ENCODE measurements around the gene GGA3.
"Not testable (repeated sequence)": the region's sequence is repeated elsewhere in the genome, so short reads cannot be mapped to it uniquely, and the experiment has no call there.

Gene GGA3

DNA sequence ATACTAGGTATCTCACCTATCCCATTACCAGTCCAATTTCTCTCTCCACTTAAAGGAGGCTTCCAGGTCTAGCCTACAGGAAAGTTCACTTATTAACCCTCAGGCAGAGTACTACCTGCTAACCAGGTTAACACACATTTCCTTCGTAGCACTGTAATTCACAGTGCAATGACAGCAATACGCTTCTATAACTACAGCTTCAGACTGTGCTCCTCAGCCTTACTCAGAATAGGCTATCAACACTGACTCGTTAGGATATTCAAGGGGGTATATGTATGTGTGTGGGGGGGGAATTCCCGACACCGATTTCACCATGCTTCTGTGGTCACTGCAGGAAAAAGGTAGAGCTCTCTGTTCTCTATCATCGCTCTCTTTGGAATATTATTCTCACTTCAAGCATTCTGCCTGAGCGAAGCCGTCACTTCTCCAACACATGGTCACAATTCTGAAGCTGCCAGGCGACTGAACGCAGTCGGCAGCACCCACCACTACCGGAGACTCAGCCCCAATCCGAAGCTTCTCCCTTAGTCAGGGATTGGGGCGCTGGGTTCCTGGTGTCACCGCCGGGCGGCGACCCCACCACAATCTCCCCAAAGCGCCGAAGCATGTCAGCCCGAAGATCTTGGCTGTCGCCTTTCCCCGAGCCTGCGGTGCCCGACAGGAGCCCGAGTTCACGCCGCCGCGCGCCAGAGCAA lies 618 bp downstream of the GGA3 start:
- peak overlapping the region; percentile 90 for H3K27ac ChIP-seq (ENCODE audit: low read length)
- H3K4me1 ChIP-seq (ENCODE audit: control insufficient read depth in 1 of 2, insufficient read depth in 2 of 2, low read length in 2 of 2): peaks cover 18 to 33% of the 10 kb centered on the region in 2 donors
- H3K4me3 ChIP-seq (ENCODE audit: low read depth in 1 of 2, low read length in 2 of 2): peak overlapping the region; percentile 95 to 97
- H3K27me3 ChIP-seq (ENCODE audit: low read depth, low read length): no peaks in the 10 kb centered on the region
- no peaks in the 10 kb centered on the region for H3K9me3 ChIP-seq (ENCODE audit: control insufficient read depth in 1 of 2, low read length in 2 of 2)
- peaks cover 9 to 17% of the 10 kb centered on the region in 2 donors for H3K36me3 ChIP-seq (ENCODE audit: control insufficient read depth in 1 of 2, insufficient read depth in 2 of 2, low read length in 2 of 2)

DNA sequence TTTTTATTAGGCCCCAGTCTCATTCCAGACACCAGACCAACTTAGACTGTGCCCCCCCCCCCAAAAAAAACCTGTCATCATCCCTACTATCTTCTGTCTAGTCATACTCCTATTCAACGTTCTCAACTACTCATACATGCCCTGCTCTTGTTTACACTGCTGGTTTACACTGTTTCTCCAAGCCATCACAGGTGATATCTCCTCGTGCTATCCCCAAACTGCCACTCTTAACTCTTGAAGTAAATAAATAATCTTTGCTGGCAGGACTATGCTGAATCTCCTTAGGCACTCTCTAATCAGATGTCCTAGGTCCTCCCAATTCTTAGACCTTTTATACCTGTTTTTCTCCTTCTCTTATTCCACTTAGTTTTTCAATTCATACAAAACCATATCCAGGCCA lies 4.2 kb downstream of the GGA3 start:
- H3K4me1 ChIP-seq (ENCODE audit: control insufficient read depth in 1 of 2, insufficient read depth in 2 of 2, low read length in 2 of 2): peaks cover 10 to 24% of the 10 kb centered on the region in 2 donors
- H3K4me3 ChIP-seq (ENCODE audit: low read depth in 1 of 2, low read length in 2 of 2); H3K27ac ChIP-seq (ENCODE audit: low read length); H3K9me3 ChIP-seq (ENCODE audit: control insufficient read depth in 1 of 2, low read length in 2 of 2); H3K36me3 ChIP-seq (ENCODE audit: control insufficient read depth in 1 of 2, insufficient read depth in 2 of 2, low read length in 2 of 2); H3K27me3 ChIP-seq (ENCODE audit: low read depth, low read length): not testable (repeated sequence)

DNA sequence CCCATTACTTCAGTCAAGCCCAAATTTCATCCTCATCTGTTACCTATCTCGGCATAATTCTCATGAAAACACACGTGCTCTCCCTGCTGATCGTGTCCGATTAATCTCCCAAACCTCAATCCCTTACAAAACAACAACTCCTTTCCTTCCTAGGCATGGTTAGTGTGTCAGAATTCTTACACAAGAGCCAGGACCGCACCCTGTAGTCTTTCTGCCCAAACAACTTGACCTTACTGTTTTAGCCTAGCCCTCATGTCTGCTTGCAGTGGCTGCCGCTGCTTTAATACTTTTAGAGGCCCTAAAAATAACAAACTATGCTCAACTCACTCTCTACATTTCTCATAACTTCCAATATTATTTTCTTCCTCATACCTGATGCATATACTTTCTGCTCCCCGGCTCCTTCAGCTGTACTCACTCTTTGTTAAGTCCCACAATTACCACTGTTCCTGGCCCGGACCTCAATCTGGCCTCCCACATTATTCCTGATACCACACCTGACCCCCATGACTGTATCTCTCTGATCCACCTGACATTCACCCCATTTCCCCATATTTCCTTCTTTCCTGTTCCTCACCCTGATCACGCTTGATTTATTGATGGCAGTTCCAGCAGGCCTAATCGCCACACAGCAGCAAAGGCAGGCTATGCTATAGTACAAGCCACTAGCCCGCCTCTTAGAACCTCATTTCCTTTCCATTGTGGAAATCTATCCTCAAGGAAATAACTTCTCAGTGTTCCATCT lies 5.3 kb downstream of the GGA3 start:
- peaks cover 10 to 22% of the 10 kb centered on the region in 2 donors for H3K4me1 ChIP-seq (ENCODE audit: control insufficient read depth in 1 of 2, insufficient read depth in 2 of 2, low read length in 2 of 2)
- not testable (repeated sequence) for H3K36me3 ChIP-seq (ENCODE audit: control insufficient read depth in 1 of 2, insufficient read depth in 2 of 2, low read length in 2 of 2); H3K27ac ChIP-seq (ENCODE audit: low read length)

DNA sequence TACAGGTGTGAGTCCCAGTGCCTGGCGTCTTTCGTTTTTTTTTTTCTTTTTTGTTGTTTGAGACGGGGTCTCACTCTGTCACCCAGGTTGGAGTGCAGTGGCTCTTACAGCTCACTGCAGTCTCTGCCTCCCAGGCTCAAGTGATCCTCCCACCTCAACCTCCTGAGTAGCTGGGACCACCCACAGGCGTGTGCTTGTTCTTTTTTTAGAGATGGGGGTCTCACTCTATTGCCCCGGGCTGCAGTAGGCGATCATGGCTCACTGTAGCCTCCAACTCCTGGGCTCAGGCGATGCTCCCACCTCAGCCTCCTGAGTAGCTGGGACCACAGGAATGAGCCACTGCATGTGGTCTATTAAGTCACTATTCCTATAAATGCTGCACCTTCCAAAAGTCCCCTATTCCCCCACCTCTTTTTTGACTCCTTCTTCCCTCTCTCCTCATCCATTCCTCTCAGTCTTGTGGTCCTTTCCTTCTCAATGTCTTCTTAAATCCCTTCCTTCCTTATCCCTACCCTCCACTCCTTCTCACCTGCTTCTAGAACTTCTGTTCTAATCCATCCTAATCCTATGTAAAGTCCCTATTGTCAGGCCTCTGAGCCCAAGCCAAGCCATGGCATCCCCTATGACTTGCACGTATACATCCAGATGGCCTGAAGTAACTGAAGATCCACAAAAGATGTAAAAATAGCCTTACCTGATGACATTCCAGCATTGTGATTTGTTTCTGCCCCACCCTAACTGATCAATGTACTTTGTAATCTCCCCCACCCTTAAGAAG lies 9.2 kb downstream of the GGA3 start:
- Histone ChIP-seq H3K4me1 (ENCODE audit: control insufficient read depth in 1 of 2, insufficient read depth in 2 of 2, low read length in 2 of 2) (peaks cover 0 to 7% of the 10 kb centered on the region in 2 donors), H3K27me3 (ENCODE audit: low read depth, low read length) (no peaks in the 10 kb centered on the region), H3K4me3 (ENCODE audit: low read depth in 1 of 2, low read length in 2 of 2) (no peak overlapping the region), H3K9me3 (ENCODE audit: control insufficient read depth in 1 of 2, low read length in 2 of 2) (no peaks in the 10 kb centered on the region), H3K36me3 (ENCODE audit: control insufficient read depth in 1 of 2, insufficient read depth in 2 of 2, low read length in 2 of 2) (no peaks in the 10 kb centered on the region), H3K27ac (ENCODE audit: low read length) (no peak overlapping the region)

More for the DNA sequence above, 5.3 kb downstream of the GGA3 start:
- not testable (repeated sequence) for H3K4me3 ChIP-seq (ENCODE audit: low read depth in 1 of 2, low read length in 2 of 2); H3K27me3 ChIP-seq (ENCODE audit: low read depth, low read length); H3K9me3 ChIP-seq (ENCODE audit: control insufficient read depth in 1 of 2, low read length in 2 of 2)

DNA sequence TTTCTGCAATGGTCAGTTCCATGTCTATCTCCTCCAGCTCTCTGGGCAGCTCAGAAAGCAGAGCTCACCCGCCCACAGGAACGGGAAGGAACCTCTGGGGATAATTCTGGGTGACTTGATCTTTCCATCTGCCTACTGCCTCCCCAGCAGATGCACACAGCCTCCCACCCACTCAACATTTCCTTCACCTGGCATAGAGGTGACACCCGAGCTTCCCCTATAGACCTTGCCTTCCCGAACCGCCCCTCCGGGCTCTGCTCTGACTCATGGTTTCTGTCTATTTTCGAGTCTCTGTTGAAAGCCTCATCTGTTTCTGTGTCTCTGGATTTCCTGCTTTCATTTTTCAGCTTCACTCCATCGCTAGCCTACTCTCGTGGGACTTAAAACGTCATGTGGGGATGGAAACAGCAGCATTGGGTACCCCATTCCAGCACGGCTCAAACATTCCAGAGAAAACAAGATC lies 11.4 kb downstream of the GGA3 start:
- Histone ChIP-seq H3K9me3 (ENCODE audit: control insufficient read depth in 1 of 2, low read length in 2 of 2) (no peaks in the 10 kb centered on the region), H3K4me1 (ENCODE audit: control insufficient read depth in 1 of 2, insufficient read depth in 2 of 2, low read length in 2 of 2) (peaks cover 0 to 7% of the 10 kb centered on the region in 2 donors), H3K4me3 (ENCODE audit: low read depth in 1 of 2, low read length in 2 of 2) (peak overlapping the region; percentile 8 to 23), H3K27ac (ENCODE audit: low read length) (peak overlapping the region; percentile 57), H3K36me3 (ENCODE audit: control insufficient read depth in 1 of 2, insufficient read depth in 2 of 2, low read length in 2 of 2) (peaks cover 16 to 17% of the 10 kb centered on the region in 2 donors), H3K27me3 (ENCODE audit: low read depth, low read length) (no peaks in the 10 kb centered on the region)

DNA sequence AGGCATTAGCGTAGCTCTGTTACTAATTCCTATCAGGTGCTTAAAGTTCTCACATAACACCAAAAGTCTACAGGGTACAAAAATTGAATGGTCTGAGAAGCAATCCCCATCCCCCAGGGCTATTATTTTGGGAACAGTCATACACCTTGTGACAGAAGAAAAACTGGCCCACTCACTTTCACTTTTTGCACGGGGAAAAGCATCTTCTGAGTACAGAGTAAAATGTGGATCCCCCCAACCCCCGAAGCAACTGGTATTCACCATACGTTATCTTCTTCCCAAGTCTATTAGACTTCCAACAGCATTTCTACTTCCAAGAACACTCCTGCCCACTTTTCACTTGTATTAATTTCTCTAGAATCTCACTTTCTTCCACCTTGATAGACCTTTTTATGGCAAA lies 11.8 kb downstream of the GGA3 start:
- Histone ChIP-seq H3K36me3 (ENCODE audit: control insufficient read depth in 1 of 2, insufficient read depth in 2 of 2, low read length in 2 of 2) (peaks cover 21% of the 10 kb centered on the region in 2 donors), H3K27ac (ENCODE audit: low read length) (peak overlapping the region; percentile 57), H3K4me1 (ENCODE audit: control insufficient read depth in 1 of 2, insufficient read depth in 2 of 2, low read length in 2 of 2) (peaks cover 0 to 7% of the 10 kb centered on the region in 2 donors), H3K27me3 (ENCODE audit: low read depth, low read length) (no peaks in the 10 kb centered on the region), H3K9me3 (ENCODE audit: control insufficient read depth in 1 of 2, low read length in 2 of 2) (no peaks in the 10 kb centered on the region), H3K4me3 (ENCODE audit: low read depth in 1 of 2, low read length in 2 of 2) (no peak overlapping the region)

DNA sequence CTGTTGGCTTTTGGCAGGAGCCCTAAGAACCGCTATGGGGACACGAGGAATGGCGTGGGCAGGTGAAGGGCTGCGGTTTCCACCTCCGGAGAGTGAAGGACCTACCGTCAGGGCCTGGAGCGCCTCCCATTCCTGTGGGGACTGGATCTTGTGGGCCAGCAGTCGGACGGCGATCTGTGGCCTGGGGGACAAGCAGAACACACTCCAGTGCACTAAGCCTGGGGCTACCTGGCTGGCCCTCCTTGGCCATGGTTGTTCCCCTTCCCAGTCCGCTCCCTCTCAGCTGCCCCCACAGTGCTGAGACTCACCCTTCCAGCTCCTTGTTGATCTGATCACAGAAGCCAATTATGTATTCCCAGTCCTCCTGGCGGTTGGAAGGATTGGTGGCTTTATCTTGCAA lies 15.0 kb downstream of the GGA3 start:
- H3K4me1 ChIP-seq (ENCODE audit: control insufficient read depth in 1 of 2, insufficient read depth in 2 of 2, low read length in 2 of 2): peaks cover 0 to 7% of the 10 kb centered on the region in 2 donors
- H3K36me3 ChIP-seq (ENCODE audit: control insufficient read depth in 1 of 2, insufficient read depth in 2 of 2, low read length in 2 of 2): peaks cover 47 to 53% of the 10 kb centered on the region in 2 donors
- no peak overlapping the region for H3K27ac ChIP-seq (ENCODE audit: low read length)
- H3K4me3 ChIP-seq (ENCODE audit: low read depth in 1 of 2, low read length in 2 of 2): no peak overlapping the region
- no peaks in the 10 kb centered on the region for H3K9me3 ChIP-seq (ENCODE audit: control insufficient read depth in 1 of 2, low read length in 2 of 2)
- no peaks in the 10 kb centered on the region for H3K27me3 ChIP-seq (ENCODE audit: low read depth, low read length)

DNA sequence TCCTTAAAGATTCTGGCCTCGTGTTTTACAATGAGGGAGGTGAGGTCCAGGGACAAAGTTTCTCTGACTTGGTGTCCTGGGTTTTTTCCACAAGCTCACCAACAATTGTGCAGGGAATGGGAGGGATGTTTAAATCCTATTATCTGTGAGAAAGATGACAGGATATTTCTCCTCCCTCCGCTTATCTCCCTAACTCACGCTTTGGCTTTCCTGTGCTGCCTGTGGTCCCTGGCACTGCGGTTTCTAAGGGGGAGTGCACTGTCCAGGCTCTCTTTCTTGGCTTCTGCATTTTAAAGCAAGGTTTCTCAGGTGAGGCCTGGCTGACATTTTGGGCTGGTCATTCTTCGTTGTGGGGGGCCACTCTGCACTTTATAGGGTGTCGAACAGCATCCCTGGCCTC lies 16.4 kb downstream of the GGA3 start:
- no peak overlapping the region for H3K27ac ChIP-seq (ENCODE audit: low read length)
- peaks cover 53 to 67% of the 10 kb centered on the region in 2 donors for H3K36me3 ChIP-seq (ENCODE audit: control insufficient read depth in 1 of 2, insufficient read depth in 2 of 2, low read length in 2 of 2)
- no peak overlapping the region for H3K4me3 ChIP-seq (ENCODE audit: low read depth in 1 of 2, low read length in 2 of 2)
- H3K4me1 ChIP-seq (ENCODE audit: control insufficient read depth in 1 of 2, insufficient read depth in 2 of 2, low read length in 2 of 2): peaks cover 0 to 2% of the 10 kb centered on the region in 2 donors
- no peaks in the 10 kb centered on the region for H3K9me3 ChIP-seq (ENCODE audit: control insufficient read depth in 1 of 2, low read length in 2 of 2)
- no peaks in the 10 kb centered on the region for H3K27me3 ChIP-seq (ENCODE audit: low read depth, low read length)

DNA sequence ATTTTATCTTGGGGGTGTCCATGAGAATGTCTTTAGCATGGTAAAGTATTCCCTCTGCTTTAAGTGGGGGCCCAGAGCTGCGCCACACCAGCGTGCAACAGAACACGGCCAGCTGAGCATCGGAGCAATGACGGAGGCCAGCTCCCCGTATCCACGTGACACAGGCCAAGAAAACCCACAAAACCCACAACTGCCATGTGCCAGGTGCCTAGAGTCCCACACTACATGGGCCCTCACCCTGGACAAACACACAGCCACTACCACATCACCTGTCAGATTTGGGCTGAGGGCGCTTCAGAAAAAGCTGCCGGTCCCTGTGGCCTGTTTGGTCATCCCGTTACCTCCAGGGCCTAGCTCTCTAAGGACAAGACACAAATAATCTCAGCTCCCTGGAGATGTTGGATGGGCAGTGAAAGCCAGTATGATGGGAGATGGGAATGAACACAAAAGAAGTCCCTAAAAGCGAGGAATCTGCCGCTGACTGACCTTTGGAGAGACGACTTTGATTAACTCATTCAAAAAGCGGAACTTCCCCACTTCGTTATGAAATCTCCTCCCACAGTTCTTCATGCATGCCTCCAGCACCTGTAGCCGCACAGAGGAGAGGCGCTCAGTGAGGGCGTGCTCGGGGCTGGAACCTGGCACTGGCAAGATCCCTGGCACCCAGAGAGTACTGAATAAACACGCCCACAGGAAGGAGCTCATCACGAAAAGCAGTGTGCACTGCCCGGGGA lies 17.1 kb downstream of the GGA3 start:
- no peaks in the 10 kb centered on the region for H3K9me3 ChIP-seq (ENCODE audit: control insufficient read depth in 1 of 2, low read length in 2 of 2)
- H3K4me1 ChIP-seq (ENCODE audit: control insufficient read depth in 1 of 2, insufficient read depth in 2 of 2, low read length in 2 of 2): no peaks in the 10 kb centered on the region
- peaks cover 53 to 74% of the 10 kb centered on the region in 2 donors for H3K36me3 ChIP-seq (ENCODE audit: control insufficient read depth in 1 of 2, insufficient read depth in 2 of 2, low read length in 2 of 2)
- H3K4me3 ChIP-seq (ENCODE audit: low read depth in 1 of 2, low read length in 2 of 2): no peak overlapping the region
- H3K27ac ChIP-seq (ENCODE audit: low read length): no peak overlapping the region
- no peaks in the 10 kb centered on the region for H3K27me3 ChIP-seq (ENCODE audit: low read depth, low read length)

DNA sequence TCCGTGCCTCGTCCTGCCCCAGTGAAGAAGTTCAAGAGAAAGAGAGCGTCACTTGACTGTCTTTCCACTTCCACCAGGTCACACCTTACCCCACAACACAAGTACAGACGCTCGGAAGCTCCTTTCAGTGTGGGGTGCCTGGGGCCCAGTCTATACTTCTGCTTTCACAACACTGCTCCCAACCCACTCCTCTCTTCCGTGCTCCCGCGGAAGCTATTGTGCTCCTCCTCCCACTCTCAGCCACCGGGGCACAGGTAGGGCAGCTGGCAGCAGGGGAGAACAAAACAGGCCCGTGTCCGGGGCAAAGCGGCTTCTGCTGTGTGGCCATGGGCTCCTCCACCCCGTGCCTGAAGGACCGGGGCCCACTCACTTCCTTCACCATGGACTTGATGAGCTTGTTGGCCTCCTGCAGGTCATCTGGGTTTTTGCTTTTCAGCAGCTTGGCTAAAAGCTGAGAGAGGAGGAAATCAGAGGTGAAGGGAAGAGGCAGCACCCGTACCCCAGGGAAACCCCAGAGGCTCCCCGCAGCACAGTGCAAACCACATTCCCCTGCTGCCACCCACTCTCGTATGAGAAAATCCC lies 18.9 kb downstream of the GGA3 start:
- peaks cover 60 to 91% of the 10 kb centered on the region in 2 donors for H3K36me3 ChIP-seq (ENCODE audit: control insufficient read depth in 1 of 2, insufficient read depth in 2 of 2, low read length in 2 of 2)
- no peak overlapping the region for H3K27ac ChIP-seq (ENCODE audit: low read length)
- H3K4me1 ChIP-seq (ENCODE audit: control insufficient read depth in 1 of 2, insufficient read depth in 2 of 2, low read length in 2 of 2): no peaks in the 10 kb centered on the region
- no peaks in the 10 kb centered on the region for H3K9me3 ChIP-seq (ENCODE audit: control insufficient read depth in 1 of 2, low read length in 2 of 2)
- no peaks in the 10 kb centered on the region for H3K27me3 ChIP-seq (ENCODE audit: low read depth, low read length)
- no peak overlapping the region for H3K4me3 ChIP-seq (ENCODE audit: low read depth in 1 of 2, low read length in 2 of 2)
